ENCODE data around the gene RNASE8.

RNASE8 gene

GRCh38 chr14:21093769-21094681, 36.4 kb downstream of the RNASE8 start:
- DNase-seq = peak; percentile 12

GRCh38 chr14:21095430-21096205, 38.0 kb downstream of the RNASE8 start:
- peak; percentile 24 for DNase-seq

- DNase-seq = no peak
Measured at GRCh38 chr14:21096438-21096837, 38.8 kb downstream of the RNASE8 start.

GRCh38 chr14:21096978-21097635, 39.5 kb downstream of the RNASE8 start:
- DNase-seq = no peak

- no peak for DNase-seq
Measured at GRCh38 chr14:21097636-21098075, 40.0 kb downstream of the RNASE8 start.

GRCh38 chr14:21098076-21098891, 40.7 kb downstream of the RNASE8 start, which contains the start of gene ZNF219:
ZNF219 (minus strand) TSS chr14:21098655; CDS start chr14:21093591, 5,064 bp downstream.
- peak; percentile 41 for DNase-seq

- DNase-seq = no peak
Measured at GRCh38 chr14:21098892-21099595, 41.4 kb downstream of the RNASE8 start.

GRCh38 chr14:21099596-21099985, 42.0 kb downstream of the RNASE8 start:
- DNase-seq = no peak

GRCh38 chr14:21100931-21101330, 43.3 kb downstream of the RNASE8 start, which contains the start of gene TMEM253:
TMEM253 (plus strand) TSS chr14:21101066; CDS start chr14:21101344, 278 bp downstream.
- DNase-seq = no peak

GRCh38 chr14:21101802-21102413, 44.3 kb downstream of the RNASE8 start:
- no peak for DNase-seq

- DNase-seq = peak; percentile 8
Measured at GRCh38 chr14:21102521-21103410, 45.1 kb downstream of the RNASE8 start.

- DNase-seq = no peak
Measured at GRCh38 chr14:21103411-21103709, 45.7 kb downstream of the RNASE8 start.

GRCh38 chr14:21103710-21104447, 46.3 kb downstream of the RNASE8 start:
- DNase-seq = peak; percentile 95

- peak; percentile 89 for DNase-seq
Measured at GRCh38 chr14:21104448-21105060, 46.9 kb downstream of the RNASE8 start.

- no peak for DNase-seq
Measured at GRCh38 chr14:21105095-21105494, 47.5 kb downstream of the RNASE8 start.

- no peak for DNase-seq
Measured at GRCh38 chr14:21106176-21106497, 48.5 kb downstream of the RNASE8 start.

- peak; percentile 85 for DNase-seq
Measured at GRCh38 chr14:21106498-21107282, 49.1 kb downstream of the RNASE8 start.

- no peak for DNase-seq
Measured at GRCh38 chr14:21107283-21107800, 49.7 kb downstream of the RNASE8 start.

All from OCI-M1 (cell line).